Tibial nerve (tissue), 4 donors: ENCODE results near the gene FXYD1. TPM values are rescaled to one million over a fixed set of nuclear protein-coding genes. Genes with fewer than 3 reads are reported as not detected.

Experiments
- DNase-seq, 2 donors: peaks; one replicate each; pipeline ENCODE4 v3.0.0-alpha.2; 2019; ENCODE audit warnings: low spot score in 2 of 2
- H3K27ac ChIP-seq, 4 donors: fragments of 200-600 bp; sonication (generic) in 3 of 4; one replicate each; pipeline ENCODE4 v1.5.1; 2017 to 2019; ENCODE audit warnings: mild to moderate bottlenecking in 1 of 4
- H3K27me3 ChIP-seq, 2 donors: fragments of 200-600 bp; sonication (generic) in 1 of 2; one replicate each; pipeline versions ENCODE4 v1.5.1 to v1.6.0; 2017 to 2019
- H3K36me3 ChIP-seq, 3 donors: fragments of 200-600 bp; sonication (generic); one replicate each; pipeline ENCODE4 v1.5.1; 2018 to 2019
- H3K4me1 ChIP-seq, 4 donors: fragments of 200-600 bp; sonication (generic) in 3 of 4; one replicate each; pipeline ENCODE4 v1.5.1; 2017 to 2019
- H3K4me3 ChIP-seq, 4 donors: fragments of 200-600 bp; sonication (generic) in 3 of 4; one replicate each; pipeline ENCODE4 v1.5.1; 2017 to 2019; ENCODE audit warnings: mild to moderate bottlenecking in 1 of 4, moderate library complexity in 1 of 4
- H3K9me3 ChIP-seq, 4 donors: fragments of 200-600 bp; sonication (generic) in 3 of 4; one replicate each; pipeline ENCODE4 v1.5.1; 2017 to 2019
- CTCF ChIP-seq, 5 experiments: fragments of 200-600 bp in 3 of 5; fragments of 450-650 bp in 2 of 5; sonication (generic) in 3 of 5; IDR thresholded peaks; one replicate each; pipeline ENCODE4 v1.5.1; 2016 to 2019; ENCODE audit warnings: antibody characterized with exemption in 5 of 5, mild to moderate bottlenecking in 3 of 5, moderate library complexity in 2 of 5
- EP300 ChIP-seq, 2 donors: sonication (generic); formaldehyde crosslinking; IDR thresholded peaks; one replicate each; pipeline ENCODE4 v1.6.1; 2017; ENCODE audit warnings: antibody characterized with exemption in 2 of 2, mild to moderate bottlenecking in 1 of 2
- POLR2A ChIP-seq, 2 donors: fragments of 450-650 bp; IDR thresholded peaks; one replicate each; pipeline ENCODE4 v1.6.1; 2017; ENCODE audit warnings: antibody characterized with exemption in 2 of 2, mild to moderate bottlenecking in 2 of 2, moderate library complexity in 2 of 2
- WGBS, 2 donors: methylation state at CpG; one replicate each; pipeline ENCODE4 v1.1.5; 2018; 5-methylcytosine and 5-hydroxymethylcytosine counted together
- total RNA-seq, 4 donors: library from RNA; depleted of rRNA; stranded (reverse); fragments of >200 nt; gene quantifications; one replicate each; pipeline ENCODE4 v1.1.0, GENCODE V29; 2016

FXYD1 gene
- total RNA-seq, 4 donors from 2014 or later, result 72.9 to 193 (median 84.9) TPM

- H3K27ac ChIP-seq, result peak overlapping the region; percentile 82 to 99 (median 90)
- H3K4me1 ChIP-seq, result peaks cover 0 to 99% (median 63%) of the 10 kb centered on the region in 4 donors
- no peak overlapping the region for H3K4me3 ChIP-seq
- no peaks in the 10 kb centered on the region for H3K27me3 ChIP-seq
- no peaks in the 10 kb centered on the region for H3K9me3 ChIP-seq
- DNase-seq, result no peak
- TF ChIP-seq POLR2A (IDR thresholded peaks at IDR 0.05) (no peak), EP300 (IDR thresholded peaks at IDR 0.05) (no peak), CTCF (IDR thresholded peaks at IDR 0.05) (no peak)
- H3K36me3 ChIP-seq, result no peaks in the 10 kb centered on the region
- 53 to 63% methylated on average over 7 of the region's 7 CpGs for WGBS, 2 donors
These were observed 17.7 kb upstream of the FXYD1 start for GRCh38 chr19:35120898-35121297.

- no peak for DNase-seq
- Histone ChIP-seq H3K27me3 (no peaks in the 10 kb centered on the region), H3K9me3 (no peaks in the 10 kb centered on the region), H3K36me3 (no peaks in the 10 kb centered on the region), H3K4me3 (peak overlapping the region in 1 of 4 donors; percentile 6), H3K4me1 (peaks cover 0 to 99% (median 74%) of the 10 kb centered on the region in 4 donors), H3K27ac (peak overlapping the region; percentile 82 to 99 (median 90))
- no peak for TF ChIP-seq EP300 (IDR thresholded peaks at IDR 0.05)
- no peak for TF ChIP-seq CTCF (IDR thresholded peaks at IDR 0.05)
- no peak for TF ChIP-seq POLR2A (IDR thresholded peaks at IDR 0.05)
- 63 to 65% methylated on average over 18 to 19 of the region's 19 CpGs for WGBS, 2 donors
These were observed 15.7 kb upstream of the FXYD1 start for GRCh38 chr19:35122687-35123551.

- H3K4me3 ChIP-seq, result peak overlapping the region in 2 of 4 donors; percentile 56 to 58
- H3K27me3 ChIP-seq, result no peaks in the 10 kb centered on the region
- peaks cover 0 to 92% (median 70%) of the 10 kb centered on the region in 4 donors for H3K4me1 ChIP-seq
- TF ChIP-seq EP300 (IDR thresholded peaks at IDR 0.05) (peak in 1 of 2 donors; percentile 74), POLR2A (IDR thresholded peaks at IDR 0.05) (no peak), CTCF (IDR thresholded peaks at IDR 0.05) (no peak)
- 28 to 31% methylated on average over 5 of the region's 5 CpGs for WGBS, 2 donors
- peak; percentile 65 to 67 for DNase-seq
- no peaks in the 10 kb centered on the region for H3K9me3 ChIP-seq
- H3K36me3 ChIP-seq, result no peaks in the 10 kb centered on the region
- H3K27ac ChIP-seq, result peak overlapping the region; percentile 82 to 99 (median 90)
These were observed 15.1 kb upstream of the FXYD1 start for GRCh38 chr19:35123573-35123972.

GRCh38 chr19:35124098-35125060 is 14.2 kb upstream of the FXYD1 start:
- WGBS, 2 donors, result 4 to 13% methylated on average over 24 to 41 of the region's 42 CpGs
- no peaks in the 10 kb centered on the region for H3K36me3 ChIP-seq
- no peaks in the 10 kb centered on the region for H3K9me3 ChIP-seq
- peak; percentile 68 to 100 for TF ChIP-seq EP300 (IDR thresholded peaks at IDR 0.05)
- peak in 2 of 5 experiments; percentile 26 to 50 for TF ChIP-seq CTCF (IDR thresholded peaks at IDR 0.05)
- TF ChIP-seq POLR2A (IDR thresholded peaks at IDR 0.05), result peak; percentile 92 to 99
- peaks cover 0 to 85% (median 67%) of the 10 kb centered on the region in 4 donors for H3K4me1 ChIP-seq
- peak overlapping the region; percentile 82 to 99 (median 90) for H3K27ac ChIP-seq
- DNase-seq, result peak; percentile 93 to 96
- H3K27me3 ChIP-seq, result no peaks in the 10 kb centered on the region
- H3K4me3 ChIP-seq, result peak overlapping the region; percentile 33 to 58 (median 46)
